Ascending aorta (tissue), 2 donors: ENCODE data around the gene DYNLRB1. TPM values are rescaled to one million over a fixed set of nuclear protein-coding genes. Genes with fewer than 3 reads are reported as not detected.
"Not testable (repeated sequence)": the region's sequence is repeated elsewhere in the genome, so short reads cannot be mapped to it uniquely, and the experiment has no call there.

Source experiments
- DNase-seq, 2 donors: peaks; one replicate each; pipeline ENCODE4 v3.0.0-alpha.2; 2019; ENCODE audit warnings: low spot score in 2 of 2
- H3K27ac ChIP-seq, 2 donors: fragments of 200-600 bp; sonication (generic); one replicate each; pipeline ENCODE4 v1.5.1; 2016 to 2017; ENCODE audit warnings: mild to moderate bottlenecking in 1 of 2
- H3K27me3 ChIP-seq: fragments of 200-600 bp; sonication (generic); one replicate; pipeline ENCODE4 v1.5.1; 2017
- H3K36me3 ChIP-seq, 2 donors: fragments of 200-600 bp; sonication (generic); one replicate each; pipeline ENCODE4 v1.5.1; 2016
- H3K4me1 ChIP-seq, 2 donors: fragments of 200-600 bp; sonication (generic); one replicate each; pipeline ENCODE4 v1.5.1; 2016 to 2017; ENCODE audit warnings: mild to moderate bottlenecking in 1 of 2
- H3K4me3 ChIP-seq, 2 donors: fragments of 200-600 bp; sonication (generic); one replicate each; pipeline ENCODE4 v1.5.1; 2016 to 2017; ENCODE audit warnings: mild to moderate bottlenecking in 1 of 2
- H3K9me3 ChIP-seq, 2 donors: fragments of 200-600 bp; sonication (generic); one replicate each; pipeline ENCODE4 v1.5.1; 2016
- CTCF ChIP-seq, 3 experiments: fragments of 200-600 bp in 2 of 3; fragments of 450-650 bp in 1 of 3; sonication (generic) in 2 of 3; IDR thresholded peaks; one replicate each; pipeline ENCODE4 v1.5.1; 2016 to 2019; ENCODE audit warnings: antibody characterized with exemption in 3 of 3, mild to moderate bottlenecking in 1 of 3, moderate library complexity in 1 of 3
- intact Hi-C: fragments of 100-400 bp; cut with DNase I; formaldehyde crosslinking; loops from one replicate; pipeline ENCODE4 v1.15.1; 2023
- total RNA-seq: library from RNA; depleted of rRNA; stranded (reverse); fragments of >200 nt; gene quantifications from one replicate; pipeline ENCODE4 v1.1.0, GENCODE V29; 2016

Gene DYNLRB1
- total RNA-seq, 1 donor from 2014 or later, result 148 TPM

GRCh38 chr20:34507702-34508413 is 8.4 kb upstream of the DYNLRB1 start:
- H3K27ac ChIP-seq, result no peak overlapping the region
- TF ChIP-seq CTCF (IDR thresholded peaks at IDR 0.05), result no peak
- intact Hi-C loops, result no loop called here
- peaks cover 34 to 38% of the 10 kb centered on the region in 2 donors for H3K36me3 ChIP-seq
- H3K9me3 ChIP-seq, result no peaks in the 10 kb centered on the region
- H3K4me3 ChIP-seq, result no peak overlapping the region
- no peak for DNase-seq
- H3K27me3 ChIP-seq, result no peaks in the 10 kb centered on the region
- no peaks in the 10 kb centered on the region for H3K4me1 ChIP-seq

- Histone ChIP-seq H3K4me1 (peaks cover 0 to 8% of the 10 kb centered on the region in 2 donors), H3K27me3 (no peaks in the 10 kb centered on the region), H3K9me3 (no peaks in the 10 kb centered on the region), H3K36me3 (peaks cover 20 to 21% of the 10 kb centered on the region in 2 donors), H3K4me3 (no peak overlapping the region), H3K27ac (no peak overlapping the region)
- no peak for DNase-seq
- intact Hi-C loops, result no loop called here
- no peak for TF ChIP-seq CTCF (IDR thresholded peaks at IDR 0.05)
Measured at GRCh38 chr20:34510575-34510974, 5.6 kb upstream of the DYNLRB1 start.

- no peaks in the 10 kb centered on the region for H3K9me3 ChIP-seq
- H3K36me3 ChIP-seq, result peaks cover 11 to 14% of the 10 kb centered on the region in 2 donors
- TF ChIP-seq CTCF (IDR thresholded peaks at IDR 0.05), result no peak
- no peaks in the 10 kb centered on the region for H3K27me3 ChIP-seq
- DNase-seq, result no peak
- H3K27ac ChIP-seq, result no peak overlapping the region
- no peak overlapping the region for H3K4me3 ChIP-seq
- H3K4me1 ChIP-seq, result peaks cover 0 to 8% of the 10 kb centered on the region in 2 donors
- intact Hi-C loops, result no loop called here
Measured at GRCh38 chr20:34511891-34512265, 4.3 kb upstream of the DYNLRB1 start.

GRCh38 chr20:34512266-34512954 is 3.8 kb upstream of the DYNLRB1 start:
- Histone ChIP-seq H3K36me3 (peaks cover 11 to 14% of the 10 kb centered on the region in 2 donors), H3K4me1 (peaks cover 0 to 8% of the 10 kb centered on the region in 2 donors), H3K27ac (no peak overlapping the region), H3K27me3 (no peaks in the 10 kb centered on the region), H3K9me3 (no peaks in the 10 kb centered on the region), H3K4me3 (no peak overlapping the region)
- no peak for TF ChIP-seq CTCF (IDR thresholded peaks at IDR 0.05)
- no peak for DNase-seq
- intact Hi-C loops, result no loop called here

- no peak overlapping the region for H3K4me3 ChIP-seq
- no peak overlapping the region for H3K27ac ChIP-seq
- H3K27me3 ChIP-seq, result no peaks in the 10 kb centered on the region
- no peaks in the 10 kb centered on the region for H3K9me3 ChIP-seq
- peaks cover 6 to 8% of the 10 kb centered on the region in 2 donors for H3K36me3 ChIP-seq
- peaks cover 0 to 13% of the 10 kb centered on the region in 2 donors for H3K4me1 ChIP-seq
- no peak for DNase-seq
- no peak for TF ChIP-seq CTCF (IDR thresholded peaks at IDR 0.05)
- intact Hi-C loops, result no loop called here
Measured at GRCh38 chr20:34512955-34513419, 3.2 kb upstream of the DYNLRB1 start.

GRCh38 chr20:34514034-34514433 is 2.2 kb upstream of the DYNLRB1 start:
- H3K4me3 ChIP-seq, DNase-seq, H3K36me3 ChIP-seq, intact Hi-C loops, H3K27me3 ChIP-seq, H3K27ac ChIP-seq, H3K9me3 ChIP-seq: not testable (repeated sequence)
- H3K4me1 ChIP-seq, result peaks cover 0 to 22% of the 10 kb centered on the region in 2 donors
